Measurements from ENCODE around the gene AJAP1.

GRCh38 chr1:4786055-4786454 lies 131.6 kb downstream of the AJAP1 start:
- TF ChIP-seq POLR2AphosphoS5 (IDR thresholded peaks at IDR 0.05) (no peak), POLR2A (IDR thresholded peaks at IDR 0.05) (no peak), CTCF (IDR thresholded peaks at IDR 0.05) (no peak), EP300 (IDR thresholded peaks at IDR 0.05) (no peak)
